ENCODE measurements around the gene PPFIA1. TPM values are rescaled to one million over a fixed set of nuclear protein-coding genes. Genes with fewer than 3 reads are reported as not detected.

The PPFIA1 gene
- total RNA-seq, 4 donors from 2014 or later, result 34.9 to 141 (median 69.7) TPM

GRCh38 chr11:70331901-70332300 is 61.4 kb downstream of the PPFIA1 start:
- H3K4me3 ChIP-seq, result no peak overlapping the region
- DNase-seq (ENCODE audit: low spot score in 2 of 2), result no peak
- no peak overlapping the region for H3K27ac ChIP-seq
- H3K27me3 ChIP-seq, result no peaks in the 10 kb centered on the region
- 78% methylated on average over 10 of the region's 10 CpGs for WGBS
- peaks cover 3% of the 10 kb centered on the region for H3K4me1 ChIP-seq
- H3K9me3 ChIP-seq, result no peaks in the 10 kb centered on the region
- H3K36me3 ChIP-seq, result peaks cover 94% of the 10 kb centered on the region
- TF ChIP-seq CTCF (IDR thresholded peaks at IDR 0.05) (no peak), EP300 (IDR thresholded peaks at IDR 0.05) (no peak), POLR2AphosphoS5 (IDR thresholded peaks at IDR 0.05) (no peak), POLR2A (IDR thresholded peaks at IDR 0.05) (no peak)

GRCh38 chr11:70332567-70332966 is 62.1 kb downstream of the PPFIA1 start:
- peaks cover 96% of the 10 kb centered on the region for H3K36me3 ChIP-seq
- H3K4me3 ChIP-seq, result no peak overlapping the region
- DNase-seq (ENCODE audit: low spot score in 2 of 2), result no peak
- H3K27ac ChIP-seq, result no peak overlapping the region
- H3K9me3 ChIP-seq, result no peaks in the 10 kb centered on the region
- no peaks in the 10 kb centered on the region for H3K27me3 ChIP-seq
- no peaks in the 10 kb centered on the region for H3K4me1 ChIP-seq
- no peak for TF ChIP-seq CTCF (IDR thresholded peaks at IDR 0.05)
- no peak for TF ChIP-seq POLR2A (IDR thresholded peaks at IDR 0.05)
- TF ChIP-seq EP300 (IDR thresholded peaks at IDR 0.05), result no peak
- TF ChIP-seq POLR2AphosphoS5 (IDR thresholded peaks at IDR 0.05), result no peak
- WGBS, result 86% methylated on average over 7 of the region's 7 CpGs

GRCh38 chr11:70333261-70333660 is 62.8 kb downstream of the PPFIA1 start:
- Histone ChIP-seq H3K36me3 (peaks cover 98% of the 10 kb centered on the region), H3K27ac (no peak overlapping the region), H3K9me3 (no peaks in the 10 kb centered on the region), H3K4me3 (no peak overlapping the region), H3K27me3 (no peaks in the 10 kb centered on the region), H3K4me1 (no peaks in the 10 kb centered on the region)
- DNase-seq (ENCODE audit: low spot score in 2 of 2), result no peak
- TF ChIP-seq CTCF (IDR thresholded peaks at IDR 0.05), result no peak
- TF ChIP-seq EP300 (IDR thresholded peaks at IDR 0.05), result no peak
- no peak for TF ChIP-seq POLR2AphosphoS5 (IDR thresholded peaks at IDR 0.05)
- TF ChIP-seq POLR2A (IDR thresholded peaks at IDR 0.05), result no peak
- WGBS, result 92% methylated on average over 13 of the region's 13 CpGs

GRCh38 chr11:70334351-70334995 is 64.0 kb downstream of the PPFIA1 start:
- Histone ChIP-seq H3K4me3 (no peak overlapping the region), H3K4me1 (no peaks in the 10 kb centered on the region), H3K36me3 (peaks cover 98% of the 10 kb centered on the region), H3K27me3 (no peaks in the 10 kb centered on the region), H3K9me3 (no peaks in the 10 kb centered on the region), H3K27ac (no peak overlapping the region)
- no peak for TF ChIP-seq POLR2AphosphoS5 (IDR thresholded peaks at IDR 0.05)
- no peak for TF ChIP-seq POLR2A (IDR thresholded peaks at IDR 0.05)
- TF ChIP-seq EP300 (IDR thresholded peaks at IDR 0.05), result no peak
- TF ChIP-seq CTCF (IDR thresholded peaks at IDR 0.05), result no peak
- 92% methylated on average over 16 of the region's 16 CpGs for WGBS
- peak in 1 of 2 donors; percentile 56 for DNase-seq (ENCODE audit: low spot score in 2 of 2)

- H3K27ac ChIP-seq, result no peak overlapping the region
- no peak for DNase-seq (ENCODE audit: low spot score in 2 of 2)
- H3K27me3 ChIP-seq, result no peaks in the 10 kb centered on the region
- no peak overlapping the region for H3K4me3 ChIP-seq
- 65% methylated on average over 7 of the region's 7 CpGs for WGBS
- no peaks in the 10 kb centered on the region for H3K4me1 ChIP-seq
- peaks cover 97% of the 10 kb centered on the region for H3K36me3 ChIP-seq
- H3K9me3 ChIP-seq, result no peaks in the 10 kb centered on the region
- TF ChIP-seq POLR2AphosphoS5 (IDR thresholded peaks at IDR 0.05) (no peak), POLR2A (IDR thresholded peaks at IDR 0.05) (no peak)
These were observed 65.0 kb downstream of the PPFIA1 start for GRCh38 chr11:70335511-70335910.

GRCh38 chr11:70338594-70338993 is 68.1 kb downstream of the PPFIA1 start:
- TF ChIP-seq EP300 (IDR thresholded peaks at IDR 0.05) (no peak), POLR2AphosphoS5 (IDR thresholded peaks at IDR 0.05) (no peak), CTCF (IDR thresholded peaks at IDR 0.05) (no peak), POLR2A (IDR thresholded peaks at IDR 0.05) (no peak)
- no peak overlapping the region for H3K27ac ChIP-seq
- no peaks in the 10 kb centered on the region for H3K27me3 ChIP-seq
- peaks cover 89% of the 10 kb centered on the region for H3K36me3 ChIP-seq
- 88% methylated on average over 4 of the region's 4 CpGs for WGBS
- H3K4me1 ChIP-seq, result no peaks in the 10 kb centered on the region
- H3K4me3 ChIP-seq, result no peak overlapping the region
- no peaks in the 10 kb centered on the region for H3K9me3 ChIP-seq
- DNase-seq (ENCODE audit: low spot score in 2 of 2), result no peak
